Suprapubic skin (tissue), 4 donors: ENCODE data around the gene GASK1A.

Experiments
- CTCF ChIP-seq, 2 donors: fragments of 200-600 bp in 1 of 2; fragments of 450-650 bp in 1 of 2; sonication (generic) in 1 of 2; IDR thresholded peaks; one replicate each; pipeline ENCODE4 v1.5.1; 2016 to 2019; ENCODE audit warnings: antibody characterized with exemption in 2 of 2, mild to moderate bottlenecking in 1 of 2, moderate library complexity in 1 of 2
- EP300 ChIP-seq: sonication (generic); formaldehyde crosslinking; IDR thresholded peaks from one replicate; pipeline ENCODE4 v1.6.1; 2017; ENCODE audit warnings: antibody characterized with exemption
- POLR2A ChIP-seq, 2 donors: fragments of 450-650 bp; IDR thresholded peaks; one replicate each; pipeline ENCODE4 v1.6.1; 2017; ENCODE audit warnings: antibody characterized with exemption in 2 of 2, mild to moderate bottlenecking in 2 of 2, moderate library complexity in 2 of 2
- POLR2AphosphoS5 ChIP-seq, 3 donors: sonication (generic); formaldehyde crosslinking; IDR thresholded peaks; one replicate each; pipeline ENCODE4 v1.6.1; 2017; ENCODE audit warnings: antibody characterized with exemption in 3 of 3

GRCh38 chr3:42937334-42937733 is 41.8 kb upstream of the GASK1A start:
- TF ChIP-seq CTCF (IDR thresholded peaks at IDR 0.05) (no peak), POLR2A (IDR thresholded peaks at IDR 0.05) (no peak), EP300 (no peak), POLR2AphosphoS5 (IDR thresholded peaks at IDR 0.05) (no peak)
